OCI-LY3 (cell line): Measurements from ENCODE around the gene AKAP5.

ENCODE experiments used
- H2AFZ ChIP-seq: fragments of 200-600, 300-600 bp; shearing (Covaris generic); 2 replicates; pipeline ENCODE4 v1.6.0; 2014; ENCODE audit warnings: antibody characterized with exemption, low read depth, low read length
- H3K27ac ChIP-seq: fragments of 200-600, 300-600 bp; sonication (generic); 2 replicates; pipeline ENCODE4 v1.5.1; 2014; ENCODE audit warnings: mild to moderate bottlenecking, low read length, moderate library complexity, mixed read lengths
- H3K27me3 ChIP-seq: fragments of 200-600, 300-600 bp; sonication (generic); 2 replicates; pipeline ENCODE4 v1.6.1; 2014; ENCODE audit warnings: low read depth, low read length, mixed read lengths
- H3K36me3 ChIP-seq: fragments of 200-600, 300-600 bp; sonication (generic); replicated peaks from 2 replicates; pipeline ENCODE3; 2014; ENCODE audit warnings: low read depth, low read length, mixed read lengths
- H3K4me1 ChIP-seq: fragments of 300-600, 200-600 bp; sonication (generic); 2 replicates; pipeline ENCODE4 v1.6.1; 2014; ENCODE audit warnings: low read length, mixed read lengths
- H3K4me2 ChIP-seq: fragments of 200-600, 300-600 bp; sonication (generic); 2 replicates; pipeline ENCODE4 v1.6.1; 2014; ENCODE audit warnings: low read length, mixed read lengths
- H3K4me3 ChIP-seq: fragments of 300-600, 200-600 bp; sonication (generic); 2 replicates; pipeline ENCODE4 v1.5.1; 2014; ENCODE audit warnings: antibody characterized with exemption, mild to moderate bottlenecking, low read length, moderate library complexity
- H3K79me2 ChIP-seq: fragments of 300-600, 200-600 bp; shearing (Covaris generic); 2 replicates; pipeline ENCODE4 v1.6.1; 2014; ENCODE audit warnings: mild to moderate bottlenecking, low read length, mixed read lengths
- H3K9ac ChIP-seq: fragments of 300-600, 200-600 bp; shearing (Covaris generic); 2 replicates; pipeline ENCODE4 v1.6.0; 2014; ENCODE audit warnings: mild to moderate bottlenecking, low read length, moderate library complexity
- H3K9me3 ChIP-seq: fragments of 200-600, 300-600 bp; shearing (Covaris generic); 2 replicates; pipeline ENCODE4 v1.6.1; 2014; ENCODE audit warnings: low read length, mixed read lengths; ENCODE audit not compliant: insufficient read depth
- H4K20me1 ChIP-seq: fragments of 200-600, 300-600 bp; sonication (generic); 2 replicates; pipeline ENCODE4 v1.6.1; 2016; ENCODE audit warnings: low read length, mixed read lengths; ENCODE audit not compliant: insufficient read depth
- EZH2phosphoT487 ChIP-seq: fragments of 200-600 bp; shearing (Covaris generic); IDR thresholded peaks from 2 replicates; pipeline ENCODE4 v1.6.1; 2018; ENCODE audit warnings: antibody characterized with exemption, mixed run types, low read depth
- TF ChIP-seq, protein P1 (sequence below): fragments of 200-600, 300-600 bp; sonication (generic); IDR thresholded peaks from 2 replicates; pipeline ENCODE4 v1.5.1; 2014; ENCODE audit warnings: antibody characterized with exemption, low read length, low read depth

Gene AKAP5

DNA sequence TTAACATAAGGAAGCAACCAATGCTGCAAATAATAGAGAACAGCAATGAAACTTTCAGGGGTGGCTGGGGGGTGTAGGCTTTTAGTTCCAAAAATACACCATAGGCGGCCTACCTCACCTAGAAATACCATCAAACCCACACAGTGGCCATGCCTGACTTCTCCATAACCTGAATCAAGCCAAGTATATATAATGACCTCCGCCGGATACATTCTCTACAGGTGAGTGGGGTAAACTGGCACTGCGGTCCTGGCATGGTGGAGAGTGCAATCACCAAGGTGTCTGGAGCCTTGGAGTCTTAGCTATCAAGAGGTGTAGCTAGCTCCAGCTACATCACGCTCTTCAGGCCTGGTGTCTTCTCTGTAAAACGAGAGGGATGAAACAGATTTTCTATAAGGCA lies 37.2 kb downstream of the AKAP5 start:
- no peaks in the 10 kb centered on the region for H3K27me3 ChIP-seq
- no peaks in the 10 kb centered on the region for H3K9me3 ChIP-seq
- H4K20me1 ChIP-seq = peaks cover 9% of the 10 kb centered on the region; the same call in 1 of the 2 replicates
- H3K36me3 ChIP-seq = peaks cover 16% of the 10 kb centered on the region
- peak overlapping the region; percentile 94 for H3K9ac ChIP-seq
- H3K4me1 ChIP-seq = peaks cover 32% of the 10 kb centered on the region
- peaks cover 94% of the 10 kb centered on the region for H3K79me2 ChIP-seq
- H3K27ac ChIP-seq = peak overlapping the region; percentile 93
- H3K4me2 ChIP-seq = peak overlapping the region; percentile 97
- H3K4me3 ChIP-seq = peak overlapping the region; percentile 80
- no peak overlapping the region for H2AFZ ChIP-seq
- no peak for TF ChIP-seq EZH2phosphoT487
- TF ChIP-seq, protein P1, sequence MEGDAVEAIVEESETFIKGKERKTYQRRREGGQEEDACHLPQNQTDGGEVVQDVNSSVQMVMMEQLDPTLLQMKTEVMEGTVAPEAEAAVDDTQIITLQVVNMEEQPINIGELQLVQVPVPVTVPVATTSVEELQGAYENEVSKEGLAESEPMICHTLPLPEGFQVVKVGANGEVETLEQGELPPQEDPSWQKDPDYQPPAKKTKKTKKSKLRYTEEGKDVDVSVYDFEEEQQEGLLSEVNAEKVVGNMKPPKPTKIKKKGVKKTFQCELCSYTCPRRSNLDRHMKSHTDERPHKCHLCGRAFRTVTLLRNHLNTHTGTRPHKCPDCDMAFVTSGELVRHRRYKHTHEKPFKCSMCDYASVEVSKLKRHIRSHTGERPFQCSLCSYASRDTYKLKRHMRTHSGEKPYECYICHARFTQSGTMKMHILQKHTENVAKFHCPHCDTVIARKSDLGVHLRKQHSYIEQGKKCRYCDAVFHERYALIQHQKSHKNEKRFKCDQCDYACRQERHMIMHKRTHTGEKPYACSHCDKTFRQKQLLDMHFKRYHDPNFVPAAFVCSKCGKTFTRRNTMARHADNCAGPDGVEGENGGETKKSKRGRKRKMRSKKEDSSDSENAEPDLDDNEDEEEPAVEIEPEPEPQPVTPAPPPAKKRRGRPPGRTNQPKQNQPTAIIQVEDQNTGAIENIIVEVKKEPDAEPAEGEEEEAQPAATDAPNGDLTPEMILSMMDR = peak; percentile 30

GRCh38 chr14:64502887-64503433 lies 37.7 kb downstream of the AKAP5 start:
- Histone ChIP-seq H4K20me1 (peaks cover 9% of the 10 kb centered on the region; the same call in 1 of the 2 replicates), H2AFZ (peak overlapping the region; percentile 50; the same call in 1 of the 2 replicates), H3K79me2 (peaks cover 94% of the 10 kb centered on the region), H3K36me3 (peaks cover 11% of the 10 kb centered on the region), H3K27ac (peak overlapping the region; percentile 93), H3K9ac (peak overlapping the region; percentile 94), H3K4me2 (peak overlapping the region; percentile 97), H3K4me3 (peak overlapping the region; percentile 80), H3K4me1 (peaks cover 37% of the 10 kb centered on the region), H3K27me3 (no peaks in the 10 kb centered on the region), H3K9me3 (no peaks in the 10 kb centered on the region)
- no peak for TF ChIP-seq EZH2phosphoT487
- TF ChIP-seq, protein P1 = no peak

DNA sequence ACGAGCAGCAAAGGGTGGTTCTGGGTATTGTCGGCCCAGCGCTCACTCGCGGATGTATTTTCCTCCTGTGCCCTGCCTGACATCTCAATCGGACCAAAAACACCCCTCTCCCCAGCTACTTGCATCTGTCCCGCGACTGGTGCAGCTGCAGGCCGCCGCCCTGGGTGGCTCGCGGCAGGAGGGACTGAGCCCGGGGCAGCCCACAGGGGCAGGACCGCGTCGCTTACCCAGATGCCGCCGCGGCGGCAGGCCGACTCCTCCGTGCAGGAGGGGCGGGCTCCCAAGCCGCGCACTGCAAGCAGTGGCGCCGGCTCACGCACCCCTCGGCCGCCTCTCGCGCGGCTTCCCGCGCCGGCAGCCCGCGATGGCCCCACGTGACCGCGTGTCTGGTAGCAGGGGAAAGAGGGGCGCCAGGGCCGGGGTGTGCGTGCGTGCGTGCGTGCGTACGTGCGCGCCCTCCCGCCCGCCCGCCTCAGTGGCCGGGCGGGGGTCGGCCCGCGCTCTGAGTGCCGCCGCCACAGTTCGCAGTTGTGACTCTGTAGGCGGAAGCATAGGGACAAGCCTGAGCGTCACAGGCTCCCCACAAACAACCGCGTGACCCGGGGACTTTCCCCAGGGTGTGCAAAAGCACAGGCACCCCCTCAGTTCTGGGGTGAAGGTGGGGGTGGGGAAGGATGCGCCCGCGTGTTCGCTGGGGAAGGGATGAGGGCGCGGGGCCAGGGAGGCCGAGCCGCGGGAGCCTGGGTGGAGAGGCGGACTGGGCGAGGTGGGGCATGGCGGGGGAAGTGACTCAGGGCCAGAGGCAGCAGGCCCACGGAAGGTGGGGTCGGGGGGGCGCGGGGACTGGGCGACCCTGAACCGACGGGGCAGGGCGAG lies 38.4 kb downstream of the AKAP5 start, which contains the start of gene ZBTB25:
Gene ZBTB25, minus strand, starts transcription at position 405 of the 876 bp plus-strand sequence. CDS start 13,305 bp downstream, outside the sequence.
- Histone ChIP-seq H3K4me1 (peaks cover 42% of the 10 kb centered on the region), H3K27ac (peak within 1 kb of the TSS; percentile 93), H3K27me3 (no peaks in the 10 kb centered on the region), H3K9ac (peak within 1 kb of the TSS; percentile 94), H2AFZ (peak within 1 kb of the TSS; percentile 50; the same call in 1 of the 2 replicates), H3K4me2 (peak within 1 kb of the TSS; percentile 97), H3K4me3 (peak within 1 kb of the TSS; percentile 80), H3K79me2 (peaks cover 97% of the 10 kb centered on the region), H3K36me3 (peaks cover 10% of the 10 kb centered on the region), H4K20me1 (peaks cover 10% of the 10 kb centered on the region), H3K9me3 (no peaks in the 10 kb centered on the region)
- TF ChIP-seq, protein P1 = no peak
- TF ChIP-seq EZH2phosphoT487 = no peak

- Histone ChIP-seq H3K36me3 (peaks cover 6% of the 10 kb centered on the region), H3K27me3 (no peaks in the 10 kb centered on the region), H4K20me1 (peaks cover 17% of the 10 kb centered on the region), H3K9me3 (no peaks in the 10 kb centered on the region), H3K4me3 (peak within 1 kb of the TSS; percentile 80), H3K79me2 (peaks cover 97% of the 10 kb centered on the region), H3K27ac (peak within 1 kb of the TSS; percentile 93), H3K9ac (peak within 1 kb of the TSS; percentile 94), H2AFZ (no peak within 1 kb of the TSS), H3K4me2 (peak within 1 kb of the TSS; percentile 76), H3K4me1 (peaks cover 49% of the 10 kb centered on the region)
- TF ChIP-seq, protein P1 = no peak
- TF ChIP-seq EZH2phosphoT487 = no peak
Observed at GRCh38 chr14:64504310-64504896, 39.1 kb downstream of the AKAP5 start, which contains the start of gene ZBTB1. Gene ZBTB1, plus strand, starts transcription at chr14:64504770. Its CDS starts 16,735 bp downstream, at chr14:64521505.
